ENCODE measurements around the gene SOBP.

The SOBP gene

DNA sequence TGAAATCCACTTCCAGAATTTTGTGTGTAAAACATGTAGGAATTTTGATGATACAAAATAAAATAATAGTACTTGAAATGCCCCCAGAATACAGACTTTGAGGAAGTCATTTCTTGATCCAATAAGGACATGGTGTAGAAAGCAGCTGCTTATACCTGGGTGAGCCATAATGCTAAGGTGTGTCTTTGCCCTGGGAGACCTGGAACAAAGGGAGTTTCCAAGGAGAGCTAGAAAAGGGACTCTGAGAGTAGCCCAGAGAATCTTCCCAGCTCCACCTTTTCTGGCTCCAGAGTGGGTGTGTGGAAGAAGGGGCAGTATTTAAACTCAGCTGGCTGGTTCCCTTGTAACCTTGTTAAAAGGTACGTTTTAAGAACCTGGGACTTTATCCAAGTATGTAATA, 77.7 kb downstream of the SOBP start:
- no peak overlapping the region for H3K9ac ChIP-seq (ENCODE audit: low read length)

DNA sequence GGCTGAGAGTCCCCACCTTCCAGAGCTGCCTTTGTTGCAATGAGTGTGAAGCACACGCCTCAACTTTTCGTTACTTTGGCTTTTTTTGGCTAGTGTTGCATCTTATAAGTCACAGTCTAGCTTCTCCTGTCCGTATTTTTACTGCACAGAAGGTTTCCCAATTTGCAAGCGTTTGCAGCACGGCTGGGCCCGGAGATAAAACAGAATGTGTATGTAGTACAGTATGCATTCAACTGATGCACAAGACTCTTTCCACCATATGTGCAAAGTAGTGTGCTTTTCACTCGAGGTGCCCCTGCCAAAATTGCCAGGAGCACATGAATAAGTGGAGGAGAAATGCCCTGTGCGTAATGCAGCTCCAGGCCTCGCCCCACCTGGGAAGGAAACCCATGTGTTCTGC, 79.6 kb downstream of the SOBP start:
- Histone ChIP-seq H3K36me3 (ENCODE audit: control insufficient read depth, insufficient read depth, low read length) (no peaks in the 10 kb centered on the region), H3K9ac (ENCODE audit: low read length) (no peak overlapping the region), H3K27me3 (ENCODE audit: control insufficient read depth, insufficient read depth, low read length) (no peaks in the 10 kb centered on the region), H3K4me1 (ENCODE audit: control insufficient read depth, insufficient read depth, low read length) (peaks cover under 1% of the 10 kb centered on the region), H3K27ac (ENCODE audit: low read depth, low read length) (no peak overlapping the region), H3K4me3 (ENCODE audit: low read length) (no peak overlapping the region)

More for the DNA sequence above, 77.7 kb downstream of the SOBP start:
- no peaks in the 10 kb centered on the region for H3K36me3 ChIP-seq (ENCODE audit: control insufficient read depth, insufficient read depth, low read length)
- H3K4me1 ChIP-seq (ENCODE audit: control insufficient read depth, insufficient read depth, low read length), result peaks cover 3% of the 10 kb centered on the region
- H3K27me3 ChIP-seq (ENCODE audit: control insufficient read depth, insufficient read depth, low read length), result no peaks in the 10 kb centered on the region
- H3K27ac ChIP-seq (ENCODE audit: low read depth, low read length), result no peak overlapping the region
- no peak overlapping the region for H3K4me3 ChIP-seq (ENCODE audit: low read length)

DNA sequence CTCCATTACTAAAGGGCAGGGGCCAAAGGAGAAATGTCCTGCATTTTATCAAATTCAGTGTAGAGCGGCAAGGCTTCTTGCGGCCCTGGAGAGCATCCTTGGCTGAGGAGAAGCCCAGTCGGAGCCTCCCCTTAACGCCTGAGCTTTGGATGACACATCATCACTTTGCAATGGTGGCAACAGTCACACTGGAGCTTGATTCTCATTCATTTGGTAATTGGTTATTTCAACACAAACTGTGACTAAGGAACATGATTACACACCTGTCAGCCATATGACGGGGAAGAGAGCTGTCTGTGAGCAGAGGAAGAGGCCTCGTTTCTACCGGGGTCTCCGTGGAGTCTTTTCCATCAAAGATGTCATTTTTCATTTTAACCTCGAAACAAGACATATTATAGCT, 81.4 kb downstream of the SOBP start:
- Histone ChIP-seq H3K27ac (ENCODE audit: low read depth, low read length) (no peak overlapping the region), H3K9ac (ENCODE audit: low read length) (no peak overlapping the region), H3K36me3 (ENCODE audit: control insufficient read depth, insufficient read depth, low read length) (no peaks in the 10 kb centered on the region), H3K27me3 (ENCODE audit: control insufficient read depth, insufficient read depth, low read length) (no peaks in the 10 kb centered on the region), H3K4me3 (ENCODE audit: low read length) (no peak overlapping the region), H3K4me1 (ENCODE audit: control insufficient read depth, insufficient read depth, low read length) (no peaks in the 10 kb centered on the region)

DNA sequence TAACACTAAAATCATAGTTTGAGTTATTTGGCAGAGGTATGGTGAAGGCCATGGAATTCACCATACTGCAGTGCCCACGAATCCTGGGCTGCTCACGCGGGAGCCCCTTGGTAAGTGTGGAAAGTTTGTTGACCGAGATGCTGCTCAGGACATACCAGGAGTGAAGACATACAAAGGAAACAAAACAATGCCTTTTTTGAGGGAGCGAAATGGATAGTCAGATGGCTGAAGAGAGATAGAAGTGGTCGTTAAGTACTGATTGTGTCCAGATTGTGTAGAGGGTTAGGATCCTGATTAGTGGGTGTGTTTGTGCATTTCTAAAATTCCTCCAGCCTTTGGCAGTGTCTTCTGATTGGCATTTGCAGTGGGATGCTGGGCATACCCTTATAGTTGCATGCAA, 83.0 kb downstream of the SOBP start:
- no peak overlapping the region for H3K4me3 ChIP-seq (ENCODE audit: low read length)
- no peaks in the 10 kb centered on the region for H3K36me3 ChIP-seq (ENCODE audit: control insufficient read depth, insufficient read depth, low read length)
- no peaks in the 10 kb centered on the region for H3K4me1 ChIP-seq (ENCODE audit: control insufficient read depth, insufficient read depth, low read length)
- H3K27me3 ChIP-seq (ENCODE audit: control insufficient read depth, insufficient read depth, low read length), result no peaks in the 10 kb centered on the region
- H3K9ac ChIP-seq (ENCODE audit: low read length), result no peak overlapping the region
- no peak overlapping the region for H3K27ac ChIP-seq (ENCODE audit: low read depth, low read length)

DNA sequence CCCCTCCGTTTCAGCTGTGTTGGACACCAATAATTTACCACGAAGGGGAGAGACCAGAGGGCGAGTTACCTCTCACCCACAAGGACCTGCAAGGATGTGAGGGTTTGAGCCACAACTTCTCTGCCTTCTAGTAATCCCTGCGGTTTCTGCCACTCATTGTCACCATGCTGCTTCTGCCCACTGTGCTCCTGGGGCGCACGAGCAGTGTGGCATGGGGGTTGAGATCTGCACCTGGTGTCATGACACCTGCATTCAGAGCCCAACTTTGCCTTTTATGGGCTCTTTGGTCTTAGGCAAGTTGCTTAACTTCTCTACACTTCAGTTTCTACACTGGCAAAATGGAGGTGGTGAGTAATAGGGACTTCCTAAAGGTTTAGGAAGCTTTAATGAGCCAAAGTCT, 84.9 kb downstream of the SOBP start:
- no peak overlapping the region for H3K27ac ChIP-seq (ENCODE audit: low read depth, low read length)
- H3K9ac ChIP-seq (ENCODE audit: low read length), result no peak overlapping the region
- H3K4me3 ChIP-seq (ENCODE audit: low read length), result no peak overlapping the region
- H3K4me1 ChIP-seq (ENCODE audit: control insufficient read depth, insufficient read depth, low read length), result no peaks in the 10 kb centered on the region
- H3K36me3 ChIP-seq (ENCODE audit: control insufficient read depth, insufficient read depth, low read length), result no peaks in the 10 kb centered on the region
- no peaks in the 10 kb centered on the region for H3K27me3 ChIP-seq (ENCODE audit: control insufficient read depth, insufficient read depth, low read length)

DNA sequence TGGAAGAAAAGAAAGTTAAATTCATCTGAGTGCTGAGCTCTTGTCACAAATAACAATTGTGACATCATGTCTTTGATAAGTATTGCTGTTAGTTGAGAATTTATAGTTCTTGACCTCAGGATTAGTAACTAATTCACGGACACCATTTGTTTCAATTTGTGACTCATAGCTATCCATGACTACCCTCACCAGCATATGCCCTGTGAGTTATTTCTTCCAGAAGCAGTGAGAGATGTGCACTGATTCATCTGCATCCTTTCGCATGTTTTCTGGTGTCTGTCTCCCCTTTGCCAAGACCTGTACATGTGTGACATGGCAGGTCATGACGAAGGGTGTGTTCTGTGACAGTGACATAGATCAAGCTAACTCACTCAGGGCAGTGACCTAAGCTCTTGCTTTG, 86.9 kb downstream of the SOBP start:
- no peaks in the 10 kb centered on the region for H3K27me3 ChIP-seq (ENCODE audit: control insufficient read depth, insufficient read depth, low read length)

DNA sequence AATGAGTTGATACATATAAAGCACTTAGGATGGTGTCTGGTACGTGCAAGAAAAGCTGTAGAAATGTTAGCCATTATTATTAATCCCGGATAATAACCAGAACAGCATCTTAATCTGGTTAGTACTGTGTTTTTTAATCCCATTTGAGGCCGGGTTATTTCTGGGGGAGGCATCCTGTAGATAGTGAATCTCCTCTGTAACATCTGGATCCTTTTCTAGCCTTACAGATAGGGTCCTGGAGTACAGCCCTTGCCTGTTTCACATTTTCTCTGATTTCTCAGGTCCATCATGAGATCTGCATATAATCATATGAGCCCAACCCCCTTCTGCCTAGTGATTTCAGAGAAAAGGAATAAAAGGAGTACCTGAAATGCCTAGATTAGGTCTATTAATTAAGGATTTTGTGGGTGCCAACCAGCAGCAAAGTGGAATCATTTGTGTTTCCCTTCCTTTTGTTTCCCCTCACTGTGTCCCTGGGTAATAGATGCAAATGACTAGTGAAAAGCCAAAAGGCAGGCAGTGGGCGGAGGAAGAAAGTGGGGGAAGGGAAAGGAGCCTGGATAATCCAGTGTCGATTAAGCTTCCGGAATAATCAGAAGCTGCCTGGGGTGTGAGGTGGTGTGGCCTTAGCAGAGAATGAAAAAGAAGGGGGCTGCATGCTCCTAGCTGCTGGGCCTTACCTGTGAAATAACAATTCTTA, 88.9 kb downstream of the SOBP start:
- H3K9ac ChIP-seq (ENCODE audit: low read length), result no peak overlapping the region
- no peaks in the 10 kb centered on the region for H3K27me3 ChIP-seq (ENCODE audit: control insufficient read depth, insufficient read depth, low read length)
- no peaks in the 10 kb centered on the region for H3K36me3 ChIP-seq (ENCODE audit: control insufficient read depth, insufficient read depth, low read length)
- H3K4me3 ChIP-seq (ENCODE audit: low read length), result no peak overlapping the region
- no peak overlapping the region for H3K27ac ChIP-seq (ENCODE audit: low read depth, low read length)
- H3K4me1 ChIP-seq (ENCODE audit: control insufficient read depth, insufficient read depth, low read length), result no peaks in the 10 kb centered on the region

More for the DNA sequence above, 86.9 kb downstream of the SOBP start:
- Histone ChIP-seq H3K9ac (ENCODE audit: low read length) (no peak overlapping the region), H3K4me1 (ENCODE audit: control insufficient read depth, insufficient read depth, low read length) (no peaks in the 10 kb centered on the region), H3K27ac (ENCODE audit: low read depth, low read length) (no peak overlapping the region), H3K4me3 (ENCODE audit: low read length) (no peak overlapping the region), H3K36me3 (ENCODE audit: control insufficient read depth, insufficient read depth, low read length) (no peaks in the 10 kb centered on the region)

DNA sequence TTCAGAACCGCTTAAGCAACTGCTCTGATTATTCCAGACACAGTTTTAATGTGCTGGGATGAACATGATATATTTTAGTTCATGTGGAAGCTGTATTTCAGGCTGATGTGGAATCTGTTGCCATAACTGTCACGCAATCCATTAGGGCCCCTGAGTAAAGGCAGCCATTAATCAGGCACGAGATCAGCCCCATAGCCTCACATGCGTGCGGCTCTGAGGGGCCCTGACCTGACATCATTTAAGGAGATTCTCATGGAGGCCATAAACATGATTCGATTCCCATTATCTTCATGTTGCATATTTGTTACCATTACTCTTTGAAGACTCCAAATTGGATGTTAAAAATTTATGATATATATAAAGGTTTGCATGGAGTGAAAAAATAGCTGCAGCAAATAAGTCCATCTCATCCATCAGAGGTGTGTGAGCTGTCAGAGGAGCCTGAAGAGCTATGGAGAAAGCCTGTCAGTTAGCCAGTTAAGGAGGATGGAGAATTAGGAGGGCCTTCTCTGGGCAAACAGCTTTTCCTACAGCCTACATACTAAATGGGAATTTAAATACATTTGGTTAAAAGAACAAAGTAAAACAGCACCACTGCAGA, 89.6 kb downstream of the SOBP start:
- no peak overlapping the region for H3K9ac ChIP-seq (ENCODE audit: low read length)
- H3K36me3 ChIP-seq (ENCODE audit: control insufficient read depth, insufficient read depth, low read length), result no peaks in the 10 kb centered on the region
- H3K27me3 ChIP-seq (ENCODE audit: control insufficient read depth, insufficient read depth, low read length), result no peaks in the 10 kb centered on the region
- no peak overlapping the region for H3K27ac ChIP-seq (ENCODE audit: low read depth, low read length)
- no peak overlapping the region for H3K4me3 ChIP-seq (ENCODE audit: low read length)
- H3K4me1 ChIP-seq (ENCODE audit: control insufficient read depth, insufficient read depth, low read length), result no peaks in the 10 kb centered on the region

DNA sequence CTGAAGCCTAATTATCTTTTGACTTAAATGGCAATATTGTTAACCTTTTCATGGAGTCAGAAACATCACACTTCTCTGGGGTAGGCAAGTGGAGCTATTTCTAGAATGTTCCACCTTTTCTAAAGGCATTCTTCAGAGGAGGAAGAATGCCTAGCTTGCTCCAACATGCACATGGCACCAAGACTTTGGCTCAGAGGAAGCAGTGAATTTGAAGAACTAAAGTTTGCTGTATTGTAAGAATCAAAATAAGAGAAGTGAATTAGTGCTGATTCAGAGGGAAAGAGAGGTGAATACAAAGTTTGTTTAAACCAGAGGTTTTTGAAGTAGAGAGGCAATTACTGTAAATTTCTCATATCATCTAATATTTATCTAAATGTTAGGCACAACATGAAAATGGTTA, 92.2 kb downstream of the SOBP start:
- no peaks in the 10 kb centered on the region for H3K36me3 ChIP-seq (ENCODE audit: control insufficient read depth, insufficient read depth, low read length)
- H3K4me1 ChIP-seq (ENCODE audit: control insufficient read depth, insufficient read depth, low read length), result no peaks in the 10 kb centered on the region
- no peak overlapping the region for H3K4me3 ChIP-seq (ENCODE audit: low read length)
- no peak overlapping the region for H3K9ac ChIP-seq (ENCODE audit: low read length)
- no peaks in the 10 kb centered on the region for H3K27me3 ChIP-seq (ENCODE audit: control insufficient read depth, insufficient read depth, low read length)
- no peak overlapping the region for H3K27ac ChIP-seq (ENCODE audit: low read depth, low read length)

DNA sequence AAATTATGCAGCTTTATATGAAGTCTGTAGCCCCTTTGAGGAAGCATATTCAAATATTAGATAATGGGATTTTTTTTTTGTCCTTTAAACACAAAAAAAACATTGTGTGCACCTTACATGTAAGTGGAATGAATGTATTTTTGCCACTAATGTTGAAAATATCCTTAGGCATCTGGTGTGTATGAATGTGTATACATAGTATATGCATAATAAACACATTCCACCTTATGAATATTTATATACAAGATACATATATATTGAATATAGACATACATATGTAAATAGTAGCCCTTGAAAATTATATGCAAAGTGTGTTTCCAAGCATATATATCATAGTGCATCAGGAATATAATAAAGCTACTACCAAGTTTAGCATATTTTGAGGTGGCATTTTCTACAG, 94.8 kb downstream of the SOBP start:
- H3K4me3 ChIP-seq (ENCODE audit: low read length), result no peak overlapping the region
- H3K27ac ChIP-seq (ENCODE audit: low read depth, low read length), result no peak overlapping the region
- H3K36me3 ChIP-seq (ENCODE audit: control insufficient read depth, insufficient read depth, low read length), result no peaks in the 10 kb centered on the region
- no peaks in the 10 kb centered on the region for H3K4me1 ChIP-seq (ENCODE audit: control insufficient read depth, insufficient read depth, low read length)
- no peak overlapping the region for H3K9ac ChIP-seq (ENCODE audit: low read length)
- no peaks in the 10 kb centered on the region for H3K27me3 ChIP-seq (ENCODE audit: control insufficient read depth, insufficient read depth, low read length)

DNA sequence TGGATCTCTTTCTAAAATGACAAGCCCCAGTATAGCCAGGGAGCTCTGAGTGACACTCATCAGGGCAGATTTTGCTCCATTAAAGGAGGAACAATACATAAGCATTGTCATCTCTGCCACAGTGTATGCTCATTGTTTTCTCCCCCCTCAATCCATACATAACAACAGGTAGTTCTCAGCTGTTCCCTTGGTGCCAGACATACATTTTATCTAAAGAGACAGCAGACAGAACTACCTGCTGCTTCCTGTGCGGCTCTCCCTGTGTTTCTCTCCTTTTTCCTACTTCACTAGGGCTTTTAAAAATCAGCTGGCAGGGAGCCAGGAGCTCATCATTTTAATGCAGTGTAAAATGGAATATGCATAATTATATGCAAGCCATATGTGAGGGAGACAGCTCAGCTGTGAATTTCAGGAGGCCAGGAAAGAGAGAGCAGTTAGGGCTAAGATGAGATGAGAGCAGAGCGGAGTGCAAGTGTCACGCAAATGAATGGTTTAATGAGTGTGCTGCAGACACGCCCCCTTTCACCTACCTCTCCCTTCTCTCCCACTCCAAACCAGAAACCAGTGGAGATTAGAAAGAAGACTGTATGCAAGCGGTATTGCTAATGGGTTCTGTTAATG, 96.0 kb downstream of the SOBP start:
- Histone ChIP-seq H3K36me3 (ENCODE audit: control insufficient read depth, insufficient read depth, low read length) (no peaks in the 10 kb centered on the region), H3K4me1 (ENCODE audit: control insufficient read depth, insufficient read depth, low read length) (no peaks in the 10 kb centered on the region), H3K27ac (ENCODE audit: low read depth, low read length) (no peak overlapping the region), H3K27me3 (ENCODE audit: control insufficient read depth, insufficient read depth, low read length) (no peaks in the 10 kb centered on the region), H3K4me3 (ENCODE audit: low read length) (no peak overlapping the region), H3K9ac (ENCODE audit: low read length) (no peak overlapping the region)

DNA sequence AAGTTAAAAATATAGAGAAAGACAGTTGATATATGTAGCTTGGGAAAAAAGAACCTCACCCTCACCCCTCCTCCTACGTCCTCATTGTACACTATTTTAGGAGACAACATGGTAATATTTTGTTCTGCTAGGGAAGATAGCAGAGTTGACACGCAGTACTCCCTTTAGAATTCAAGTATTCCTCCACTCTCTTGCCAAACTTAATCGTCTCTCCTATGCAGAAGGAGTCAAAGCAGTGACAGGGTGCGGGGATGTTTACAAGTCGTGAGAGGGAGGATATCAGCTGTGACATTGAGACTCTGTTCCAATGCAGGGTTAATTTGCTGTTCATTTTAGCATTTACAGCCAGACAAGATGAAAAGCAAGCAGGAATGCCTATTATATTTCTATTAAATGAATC, 97.5 kb downstream of the SOBP start:
- Histone ChIP-seq H3K36me3 (ENCODE audit: control insufficient read depth, insufficient read depth, low read length) (no peaks in the 10 kb centered on the region), H3K27me3 (ENCODE audit: control insufficient read depth, insufficient read depth, low read length) (no peaks in the 10 kb centered on the region), H3K4me3 (ENCODE audit: low read length) (no peak overlapping the region), H3K9ac (ENCODE audit: low read length) (no peak overlapping the region), H3K4me1 (ENCODE audit: control insufficient read depth, insufficient read depth, low read length) (no peaks in the 10 kb centered on the region), H3K27ac (ENCODE audit: low read depth, low read length) (no peak overlapping the region)

DNA sequence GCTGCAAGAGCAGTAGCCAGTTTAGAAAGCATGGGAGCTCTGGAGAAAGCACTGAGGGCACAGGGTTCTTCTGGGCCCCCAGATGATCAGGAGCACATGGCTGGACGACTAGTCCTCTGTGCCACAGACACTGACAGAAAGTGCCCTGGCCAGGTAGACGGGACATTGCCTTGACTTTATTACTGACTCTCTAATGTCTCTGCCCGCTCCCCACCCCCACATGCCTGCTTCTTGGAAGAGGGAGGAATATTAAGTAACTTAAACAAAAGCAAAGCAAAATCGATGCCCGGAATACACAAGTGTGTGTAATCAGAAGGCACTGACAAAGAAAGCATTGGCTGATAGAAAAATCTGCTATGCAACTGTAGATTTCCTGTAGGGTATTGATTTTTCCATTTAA, 99.3 kb downstream of the SOBP start:
- Histone ChIP-seq H3K36me3 (ENCODE audit: control insufficient read depth, insufficient read depth, low read length) (no peaks in the 10 kb centered on the region), H3K4me1 (ENCODE audit: control insufficient read depth, insufficient read depth, low read length) (no peaks in the 10 kb centered on the region), H3K9ac (ENCODE audit: low read length) (no peak overlapping the region), H3K27me3 (ENCODE audit: control insufficient read depth, insufficient read depth, low read length) (no peaks in the 10 kb centered on the region), H3K27ac (ENCODE audit: low read depth, low read length) (no peak overlapping the region), H3K4me3 (ENCODE audit: low read length) (no peak overlapping the region)

Measured in rectal smooth muscle tissue (tissue), 1 donor.